ENCODE results near the gene PDE4C.
A peak's percentile ranks its signal among the peaks of the same experiment; 100 is the strongest.

The PDE4C gene

GRCh38 chr19:18234194-18234593 is 8.0 kb upstream of the PDE4C start:
- DNase-seq (ENCODE audit: low read depth), result no peak
- no peak for TF ChIP-seq CTCF (conservative IDR thresholded peaks at IDR 0.05; ENCODE audit: low read depth, low read length)
- H3K4me3 ChIP-seq (ENCODE audit: low read depth, low read length), result no peak overlapping the region

GRCh38 chr19:18233224-18233825 is 7.1 kb upstream of the PDE4C start:
- H3K4me3 ChIP-seq (ENCODE audit: low read depth, low read length), result no peak overlapping the region
- peak; percentile 44 for DNase-seq (ENCODE audit: low read depth)
- TF ChIP-seq CTCF (conservative IDR thresholded peaks at IDR 0.05; ENCODE audit: low read depth, low read length), result peak; percentile 0

GRCh38 chr19:18232540-18233223 is 6.4 kb upstream of the PDE4C start:
- H3K4me3 ChIP-seq (ENCODE audit: low read depth, low read length), result no peak overlapping the region
- TF ChIP-seq CTCF (conservative IDR thresholded peaks at IDR 0.05; ENCODE audit: low read depth, low read length), result peak; percentile 1
- DNase-seq (ENCODE audit: low read depth), result no peak

GRCh38 chr19:18231775-18232174 is 5.5 kb upstream of the PDE4C start:
- H3K4me3 ChIP-seq (ENCODE audit: low read depth, low read length), result no peak overlapping the region
- TF ChIP-seq CTCF (conservative IDR thresholded peaks at IDR 0.05; ENCODE audit: low read depth, low read length), result no peak
- no peak for DNase-seq (ENCODE audit: low read depth)

GRCh38 chr19:18230941-18231734 is 4.9 kb upstream of the PDE4C start:
- TF ChIP-seq CTCF (conservative IDR thresholded peaks at IDR 0.05; ENCODE audit: low read depth, low read length), result no peak
- no peak overlapping the region for H3K4me3 ChIP-seq (ENCODE audit: low read depth, low read length)
- DNase-seq (ENCODE audit: low read depth), result peak; percentile 53

- no peak overlapping the region for H3K4me3 ChIP-seq (ENCODE audit: low read depth, low read length)
- no peak for DNase-seq (ENCODE audit: low read depth)
- TF ChIP-seq CTCF (conservative IDR thresholded peaks at IDR 0.05; ENCODE audit: low read depth, low read length), result no peak
Measured at GRCh38 chr19:18229915-18230314, 3.7 kb upstream of the PDE4C start.

All from choroid plexus epithelial cell (primary cell).